Endothelial cell of umbilical vein (primary cell): Measurements from ENCODE around the gene FAM107A.

ENCODE experiments used
- EZH2 ChIP-seq: IDR thresholded peaks from 2 replicates; pipeline ENCODE4 v1.6.1; 2012; ENCODE audit warnings: borderline replicate concordance, low read depth, mild to moderate bottlenecking, moderate library complexity, low read length, inconsistent platforms; ENCODE audit not compliant: severe bottlenecking
- FOS ChIP-seq: IDR thresholded peaks from 2 replicates; pipeline ENCODE4 v1.6.1; 2011; ENCODE audit warnings: mild to moderate bottlenecking, low read length, moderate library complexity, borderline replicate concordance; ENCODE audit not compliant: insufficient read depth
- MYC ChIP-seq: IDR thresholded peaks from one replicate; pipeline ENCODE4 v1.6.1; 2011; ENCODE audit warnings: mild to moderate bottlenecking, low read depth, low read length
- POLR2A ChIP-seq: IDR thresholded peaks from 2 replicates; pipeline ENCODE4 v1.6.1; 2012; ENCODE audit warnings: low read depth, mild to moderate bottlenecking, control low read depth, low read length
- POLR2AphosphoS5 ChIP-seq: IDR thresholded peaks from 2 replicates; pipeline ENCODE4 v1.6.1; 2012; ENCODE audit warnings: low read depth, mild to moderate bottlenecking, control low read depth, low read length, moderate library complexity; ENCODE audit not compliant: insufficient read depth
- TF ChIP-seq, protein P1 (sequence below), 2 donors: IDR thresholded peaks; 1 replicate in 1 of 2; 2 replicates in 1 of 2; pipeline ENCODE4 v1.5.1; 2011; ENCODE audit warnings: low read length in 2 of 2, mild to moderate bottlenecking in 2 of 2, moderate library complexity in 2 of 2, control low read depth in 1 of 2, inconsistent platforms in 1 of 2, low read depth in 1 of 2; ENCODE audit not compliant: insufficient read depth in 1 of 2; ENCODE audit errors: extremely low read depth in 1 of 2
- TF ChIP-seq, protein P2 (sequence below): IDR thresholded peaks from 2 replicates; pipeline ENCODE4 v1.6.1; 2011; ENCODE audit not compliant: insufficient read depth, insufficient read length

DNA sequence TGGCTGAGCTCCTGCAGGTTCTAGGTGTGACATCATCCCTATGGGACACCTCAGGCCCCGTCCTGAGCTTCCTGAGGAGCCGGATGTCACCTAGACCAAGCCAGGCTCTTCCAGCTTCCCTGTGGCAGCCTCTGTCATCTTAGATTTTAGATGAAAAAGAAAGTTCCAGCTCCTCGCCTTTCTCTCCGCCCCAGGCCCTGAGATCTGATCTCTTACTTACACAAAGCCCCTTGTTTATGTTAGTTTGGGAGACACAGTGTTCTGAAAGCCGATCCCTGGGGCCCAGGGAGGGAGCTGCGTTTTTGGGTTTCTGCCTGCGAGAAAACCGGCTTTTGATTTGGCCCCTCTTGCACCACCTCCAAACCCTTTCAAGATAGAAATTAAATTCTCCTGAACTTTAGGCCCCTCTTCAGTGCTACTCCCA lies 40.2 kb upstream of the FAM107A start:
- TF ChIP-seq, protein P1, sequence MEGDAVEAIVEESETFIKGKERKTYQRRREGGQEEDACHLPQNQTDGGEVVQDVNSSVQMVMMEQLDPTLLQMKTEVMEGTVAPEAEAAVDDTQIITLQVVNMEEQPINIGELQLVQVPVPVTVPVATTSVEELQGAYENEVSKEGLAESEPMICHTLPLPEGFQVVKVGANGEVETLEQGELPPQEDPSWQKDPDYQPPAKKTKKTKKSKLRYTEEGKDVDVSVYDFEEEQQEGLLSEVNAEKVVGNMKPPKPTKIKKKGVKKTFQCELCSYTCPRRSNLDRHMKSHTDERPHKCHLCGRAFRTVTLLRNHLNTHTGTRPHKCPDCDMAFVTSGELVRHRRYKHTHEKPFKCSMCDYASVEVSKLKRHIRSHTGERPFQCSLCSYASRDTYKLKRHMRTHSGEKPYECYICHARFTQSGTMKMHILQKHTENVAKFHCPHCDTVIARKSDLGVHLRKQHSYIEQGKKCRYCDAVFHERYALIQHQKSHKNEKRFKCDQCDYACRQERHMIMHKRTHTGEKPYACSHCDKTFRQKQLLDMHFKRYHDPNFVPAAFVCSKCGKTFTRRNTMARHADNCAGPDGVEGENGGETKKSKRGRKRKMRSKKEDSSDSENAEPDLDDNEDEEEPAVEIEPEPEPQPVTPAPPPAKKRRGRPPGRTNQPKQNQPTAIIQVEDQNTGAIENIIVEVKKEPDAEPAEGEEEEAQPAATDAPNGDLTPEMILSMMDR (IDR thresholded peaks at IDR 0.05; ENCODE audit: extremely low read depth in 1 of 2, insufficient read depth in 1 of 2, low read depth in 1 of 2, low read length in 2 of 2) = no peak
- TF ChIP-seq MYC (no peak), POLR2A (no peak), EZH2 (no peak), POLR2AphosphoS5 (no peak), FOS (no peak)
- TF ChIP-seq, protein P2, sequence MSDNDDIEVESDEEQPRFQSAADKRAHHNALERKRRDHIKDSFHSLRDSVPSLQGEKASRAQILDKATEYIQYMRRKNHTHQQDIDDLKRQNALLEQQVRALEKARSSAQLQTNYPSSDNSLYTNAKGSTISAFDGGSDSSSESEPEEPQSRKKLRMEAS = no peak
